NT2/D1 (cell line): ENCODE results near the gene SLC25A2.
"Not testable (repeated sequence)": the region's sequence is repeated elsewhere in the genome, so short reads cannot be mapped to it uniquely, and the experiment has no call there.

ENCODE experiments used
- DNase-seq: peaks from one replicate; pipeline ENCODE4 v3.0.0-alpha.2; 2011; ENCODE audit warnings: low read depth, low spot score
- H3K27me3 ChIP-seq: 2 replicates; pipeline ENCODE4 v1.6.0; 2011; ENCODE audit warnings: mild to moderate bottlenecking; ENCODE audit not compliant: insufficient read length, insufficient read depth
- H3K36me3 ChIP-seq: 2 replicates; pipeline ENCODE4 v1.6.1; 2011; ENCODE audit warnings: mild to moderate bottlenecking, low read length, mixed read lengths; ENCODE audit not compliant: insufficient read depth, insufficient read length
- H3K4me1 ChIP-seq: 2 replicates; pipeline ENCODE4 v1.5.1; 2011; ENCODE audit not compliant: insufficient read depth, insufficient read length
- H3K4me3 ChIP-seq: 2 replicates; pipeline ENCODE4 v1.5.1; 2011; ENCODE audit warnings: low read depth; ENCODE audit not compliant: insufficient read length
- H3K9ac ChIP-seq: 2 replicates; pipeline ENCODE4 v1.6.0; 2011; ENCODE audit warnings: low read depth; ENCODE audit not compliant: insufficient read length
- H3K9me3 ChIP-seq: 2 replicates; pipeline ENCODE4 v1.5.1; 2011; ENCODE audit warnings: mild to moderate bottlenecking, low read length; ENCODE audit not compliant: insufficient read depth
- SUZ12 ChIP-seq: IDR thresholded peaks from 2 replicates; pipeline ENCODE4 v1.6.1; 2011; ENCODE audit not compliant: insufficient read length, insufficient read depth; ENCODE audit errors: extremely low read depth
- YY1 ChIP-seq: IDR thresholded peaks from 2 replicates; pipeline ENCODE4 v1.6.1; 2011; ENCODE audit not compliant: insufficient read length, insufficient read depth
- ZNF274 ChIP-seq: IDR thresholded peaks from 2 replicates; pipeline ENCODE4 v1.6.1; 2011; ENCODE audit warnings: mild to moderate bottlenecking, low read depth, low read length

The SLC25A2 gene

GRCh38 chr5:141322261-141322660 is 18.4 kb upstream of the SLC25A2 start:
- Histone ChIP-seq H3K9me3 (peaks cover 26% of the 10 kb centered on the region), H3K4me1 (no peaks in the 10 kb centered on the region), H3K4me3 (no peak overlapping the region), H3K27me3 (no peaks in the 10 kb centered on the region), H3K9ac (no peak overlapping the region), H3K36me3 (peaks cover 22% of the 10 kb centered on the region)
- no peak for DNase-seq
- TF ChIP-seq YY1: no peak

- Histone ChIP-seq H3K4me1 (no peaks in the 10 kb centered on the region), H3K36me3 (peaks cover 25% of the 10 kb centered on the region), H3K9me3 (peaks cover 26% of the 10 kb centered on the region), H3K9ac (peak within 1 kb of the TSS; percentile 72), H3K4me3 (peak within 1 kb of the TSS; percentile 88), H3K27me3 (no peaks in the 10 kb centered on the region)
- DNase-seq: peak; percentile 88
- TF ChIP-seq SUZ12 (no peak), YY1 (peak; percentile 42)
These were observed 16.6 kb upstream of the SLC25A2 start, which contains the start of gene TAF7 for GRCh38 chr5:141320225-141321169. TSS of gene TAF7 (minus strand) at chr5:141320784. CDS start at chr5:141320044, 740 bp downstream.

GRCh38 chr5:141319699-141320098 is 15.8 kb upstream of the SLC25A2 start:
- Histone ChIP-seq H3K4me3 (peak overlapping the region; percentile 88), H3K9me3 (peaks cover 26% of the 10 kb centered on the region), H3K4me1 (no peaks in the 10 kb centered on the region), H3K27me3 (no peaks in the 10 kb centered on the region), H3K9ac (no peak overlapping the region), H3K36me3 (peaks cover 26% of the 10 kb centered on the region)
- DNase-seq: no peak
- no peak for TF ChIP-seq SUZ12
- no peak for TF ChIP-seq ZNF274
- TF ChIP-seq YY1: no peak

- Histone ChIP-seq H3K36me3 (peaks cover 27% of the 10 kb centered on the region), H3K4me3 (peak overlapping the region; percentile 88), H3K4me1 (no peaks in the 10 kb centered on the region), H3K27me3 (no peaks in the 10 kb centered on the region), H3K9me3 (peaks cover 26% of the 10 kb centered on the region), H3K9ac (no peak overlapping the region)
- no peak for TF ChIP-seq ZNF274
- DNase-seq: no peak
These were observed 15.4 kb upstream of the SLC25A2 start for GRCh38 chr5:141319202-141319601.

- H3K4me3 ChIP-seq, H3K4me1 ChIP-seq, H3K9ac ChIP-seq, H3K27me3 ChIP-seq, DNase-seq: not testable (repeated sequence)
- H3K36me3 ChIP-seq: peaks cover 27% of the 10 kb centered on the region
- H3K9me3 ChIP-seq: peaks cover 26% of the 10 kb centered on the region
These were observed 13.1 kb upstream of the SLC25A2 start for GRCh38 chr5:141316963-141317362.

GRCh38 chr5:141313711-141314110 is 9.9 kb upstream of the SLC25A2 start:
- no peak for DNase-seq
- no peaks in the 10 kb centered on the region for H3K4me1 ChIP-seq
- H3K4me3 ChIP-seq: no peak overlapping the region
- H3K9ac ChIP-seq: no peak overlapping the region
- no peak for TF ChIP-seq YY1
- no peaks in the 10 kb centered on the region for H3K27me3 ChIP-seq
- H3K36me3 ChIP-seq: peaks cover 15% of the 10 kb centered on the region
- H3K9me3 ChIP-seq: peaks cover 12% of the 10 kb centered on the region

- H3K4me3 ChIP-seq: no peak overlapping the region
- DNase-seq: no peak
- H3K4me1 ChIP-seq: no peaks in the 10 kb centered on the region
- no peaks in the 10 kb centered on the region for H3K9me3 ChIP-seq
- H3K27me3 ChIP-seq: no peaks in the 10 kb centered on the region
- H3K36me3 ChIP-seq: no peaks in the 10 kb centered on the region
- no peak overlapping the region for H3K9ac ChIP-seq
- no peak for TF ChIP-seq SUZ12
These were observed 2.8 kb upstream of the SLC25A2 start for GRCh38 chr5:141306630-141307029.

- no peaks in the 10 kb centered on the region for H3K36me3 ChIP-seq
- no peak for DNase-seq
- H3K9ac ChIP-seq: no peak overlapping the region
These were observed 5.5 kb downstream of the SLC25A2 start for GRCh38 chr5:141298376-141298775.

More at GRCh38 chr5:141298376-141298775, 5.5 kb downstream of the SLC25A2 start:
- H3K9me3 ChIP-seq: no peaks in the 10 kb centered on the region
- TF ChIP-seq YY1: no peak
- no peak overlapping the region for H3K4me3 ChIP-seq
- no peaks in the 10 kb centered on the region for H3K4me1 ChIP-seq
- H3K27me3 ChIP-seq: no peaks in the 10 kb centered on the region
